Stimulated activated CD8-positive, alpha-beta memory T cell treated with anti-CD3 and anti-CD28 coated beads, Interleukin-4, amount 100 ng/mL, for 24 hours (primary cell): Measurements from ENCODE around the gene PRKCG.
A peak's percentile ranks its signal among the peaks of the same experiment; 100 is the strongest.
"Not testable (repeated sequence)": the region's sequence is repeated elsewhere in the genome, so short reads cannot be mapped to it uniquely, and the experiment has no call there.

Source experiments
- DNase-seq: peaks from one replicate; pipeline ENCODE4 v3.0.0-alpha.2; 2020; ENCODE audit warnings: low read depth

PRKCG gene

GRCh38 chr19:53881482-53882390 lies at the start of gene PRKCG:
PRKCG (plus strand) TSS chr19:53882197; CDS start chr19:53882495, 298 bp downstream.
- peak; percentile 32 for DNase-seq

GRCh38 chr19:53832861-53833260 lies 49.1 kb upstream of the PRKCG start:
- not testable (repeated sequence) for DNase-seq

- DNase-seq, result not testable (repeated sequence)
Measured at GRCh38 chr19:53838446-53838845, 43.6 kb upstream of the PRKCG start.

- not testable (repeated sequence) for DNase-seq
Measured at GRCh38 chr19:53840241-53840640, 41.8 kb upstream of the PRKCG start.

- not testable (repeated sequence) for DNase-seq
Measured at GRCh38 chr19:53840914-53841313, 41.1 kb upstream of the PRKCG start.

- no peak for DNase-seq
Measured at GRCh38 chr19:53844849-53845246, 37.1 kb upstream of the PRKCG start.

GRCh38 chr19:53847555-53847954 lies 34.4 kb upstream of the PRKCG start:
- DNase-seq, result no peak

GRCh38 chr19:53849237-53849676 lies 32.7 kb upstream of the PRKCG start:
- no peak for DNase-seq

GRCh38 chr19:53853707-53854106 lies 28.3 kb upstream of the PRKCG start:
- no peak for DNase-seq

GRCh38 chr19:53864308-53864836 lies 17.6 kb upstream of the PRKCG start:
- DNase-seq, result no peak

GRCh38 chr19:53865523-53865917 lies 16.5 kb upstream of the PRKCG start:
- no peak for DNase-seq

GRCh38 chr19:53865918-53866864 lies 15.8 kb upstream of the PRKCG start:
- peak; percentile 43 for DNase-seq

- no peak for DNase-seq
Measured at GRCh38 chr19:53866865-53867224, 15.2 kb upstream of the PRKCG start.

- peak; percentile 98 for DNase-seq
Measured at GRCh38 chr19:53867225-53868090, 14.5 kb upstream of the PRKCG start, which contains the start of gene MYADM. MYADM (plus strand) TSS chr19:53867883; CDS start chr19:53873530, 5,647 bp downstream.

GRCh38 chr19:53868091-53868891 lies 13.7 kb upstream of the PRKCG start:
- no peak for DNase-seq

- DNase-seq, result peak; percentile 76
Measured at GRCh38 chr19:53868892-53869804, 12.8 kb upstream of the PRKCG start.

GRCh38 chr19:53869805-53870484 lies 12.1 kb upstream of the PRKCG start:
- DNase-seq, result not testable (repeated sequence)

- DNase-seq, result no peak
Measured at GRCh38 chr19:53870485-53870844, 11.5 kb upstream of the PRKCG start.

GRCh38 chr19:53871454-53871853 lies 10.5 kb upstream of the PRKCG start:
- DNase-seq, result no peak
